HG03442 (cell line): ENCODE measurements around the gene CTNNA2.

Experiments
- ATAC-seq: cut with Tn5 transposase; IDR thresholded peaks from one replicate; pipeline ENCODE4 v1.9.1; 2021; ENCODE audit warnings: mild to moderate bottlenecking, moderate library complexity; ENCODE audit not compliant: unreplicated experiment

Gene CTNNA2

DNA sequence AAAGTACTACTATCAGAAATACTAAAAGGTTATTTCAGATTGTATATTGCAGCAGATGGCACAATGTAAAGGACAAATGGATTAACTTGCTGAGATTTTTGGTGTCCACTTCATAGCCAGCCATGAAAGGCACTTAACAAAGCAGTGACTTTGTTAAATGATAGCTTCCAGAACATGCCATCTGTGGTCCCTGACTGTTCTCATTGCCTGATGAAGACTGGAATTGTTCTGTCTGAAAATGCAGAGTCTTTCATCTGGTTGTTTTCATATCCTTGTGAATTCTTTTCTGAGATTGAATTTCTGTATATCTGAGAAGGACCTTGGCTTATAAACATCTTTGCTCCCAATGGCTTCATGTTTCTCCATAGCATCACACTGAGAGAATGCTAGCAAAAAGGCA is 836.1 kb downstream of the CTNNA2 start:
- ATAC-seq = no peak

DNA sequence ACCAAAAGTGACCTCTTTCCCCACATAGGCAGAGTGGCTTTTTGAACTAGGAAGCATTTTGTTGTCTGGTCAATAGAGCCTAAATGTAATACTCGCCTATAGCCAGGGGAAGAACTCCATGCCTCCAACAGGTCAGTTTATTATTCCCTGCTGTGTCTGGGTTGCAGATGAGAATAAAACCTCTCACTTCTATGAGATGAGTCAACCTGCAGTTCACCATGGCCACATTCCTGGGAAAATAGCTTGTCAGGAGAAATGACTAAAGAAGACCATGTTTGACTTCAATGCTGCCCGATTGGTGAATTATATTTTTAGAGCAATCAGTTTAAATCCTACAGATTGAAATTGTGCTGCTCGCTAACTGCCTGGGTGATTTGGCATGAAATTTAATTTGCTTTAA is 838.4 kb downstream of the CTNNA2 start:
- no peak for ATAC-seq

DNA sequence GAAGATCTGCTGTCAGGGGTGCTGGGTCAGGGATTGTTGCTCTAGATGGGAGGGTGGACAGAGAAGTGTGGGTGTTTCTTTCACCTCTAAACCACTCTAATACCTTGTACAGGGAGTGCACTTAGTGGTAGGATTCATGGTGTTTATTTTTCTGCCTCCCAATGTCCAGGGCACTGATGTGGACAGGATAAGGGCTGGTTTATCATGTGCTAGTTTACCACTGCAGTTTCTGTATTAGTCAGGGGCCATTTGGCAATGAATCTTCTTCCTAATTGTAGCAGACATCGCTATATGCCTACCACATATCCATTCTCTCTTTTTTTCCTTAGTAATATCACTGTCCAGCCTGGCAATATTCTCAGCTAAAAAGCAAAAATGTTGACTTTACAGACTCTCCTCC is 842.0 kb downstream of the CTNNA2 start:
- ATAC-seq = no peak

DNA sequence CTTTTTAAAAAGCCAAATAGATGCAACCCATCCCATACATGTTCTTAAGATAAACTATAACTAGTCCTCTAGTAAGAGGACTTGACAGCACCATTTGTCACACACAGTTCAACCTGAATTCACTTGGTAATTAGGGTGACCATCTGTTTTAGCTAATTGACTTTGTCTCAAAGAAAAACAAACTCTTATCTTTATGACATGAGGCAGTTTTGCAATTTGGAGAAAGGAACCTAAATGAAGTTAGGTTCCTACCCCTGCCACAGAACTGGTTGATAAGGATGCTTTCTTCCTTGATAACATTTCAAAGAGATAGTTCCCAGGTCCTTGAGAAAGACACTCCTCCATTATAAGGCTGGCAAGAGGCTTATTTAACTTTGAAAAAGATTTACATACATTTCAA is 849.1 kb downstream of the CTNNA2 start:
- no peak for ATAC-seq

GRCh38 chr2:80363330-80363729 is 850.5 kb downstream of the CTNNA2 start:
- ATAC-seq = no peak

DNA sequence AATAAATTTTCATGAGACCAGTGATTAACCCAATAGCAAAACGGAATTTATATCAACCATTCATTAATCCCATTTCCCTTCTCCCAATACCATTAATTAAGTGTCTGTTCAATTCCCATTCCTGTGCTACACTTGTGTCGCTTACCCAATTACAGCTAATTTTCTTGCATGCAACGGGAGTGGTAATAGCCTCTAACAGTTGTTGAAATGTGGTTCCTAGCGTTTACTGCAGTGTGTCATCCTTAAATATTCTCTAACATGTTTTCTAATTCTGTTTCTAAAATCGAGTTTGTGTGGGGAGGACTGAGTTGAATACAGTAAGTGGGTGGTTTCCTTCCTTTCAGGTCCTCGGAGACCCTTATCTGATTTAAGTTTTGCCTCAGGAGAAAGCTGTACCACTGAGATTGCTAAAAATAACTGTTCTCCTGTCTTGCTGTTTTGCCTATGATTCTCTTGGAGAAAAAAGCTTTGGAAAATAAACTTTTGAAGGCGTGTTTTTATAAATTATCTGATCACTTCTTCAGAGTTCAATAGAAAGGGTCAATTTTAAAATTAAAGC is 851.0 kb downstream of the CTNNA2 start:
- no peak for ATAC-seq

GRCh38 chr2:80364524-80365212 is 851.8 kb downstream of the CTNNA2 start:
- no peak for ATAC-seq

DNA sequence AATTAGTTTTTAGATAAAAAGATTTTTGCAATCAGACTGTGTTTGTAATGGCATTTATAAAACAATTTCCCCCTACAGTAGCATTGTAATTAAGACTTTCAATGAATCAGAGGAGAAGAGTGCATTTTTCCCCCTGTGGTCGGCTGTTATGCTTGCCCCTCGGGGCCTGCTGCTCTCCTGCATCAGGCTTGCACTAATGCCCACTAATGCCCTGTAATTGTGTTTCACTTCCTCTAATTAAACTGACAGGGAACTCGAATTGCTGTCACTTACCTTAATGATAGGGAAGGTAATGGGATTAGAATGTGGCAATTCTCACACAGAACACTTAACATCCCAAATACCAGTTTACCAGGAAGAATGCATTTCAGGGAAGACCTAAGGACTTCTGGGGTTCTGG is 852.9 kb downstream of the CTNNA2 start:
- ATAC-seq = no peak

DNA sequence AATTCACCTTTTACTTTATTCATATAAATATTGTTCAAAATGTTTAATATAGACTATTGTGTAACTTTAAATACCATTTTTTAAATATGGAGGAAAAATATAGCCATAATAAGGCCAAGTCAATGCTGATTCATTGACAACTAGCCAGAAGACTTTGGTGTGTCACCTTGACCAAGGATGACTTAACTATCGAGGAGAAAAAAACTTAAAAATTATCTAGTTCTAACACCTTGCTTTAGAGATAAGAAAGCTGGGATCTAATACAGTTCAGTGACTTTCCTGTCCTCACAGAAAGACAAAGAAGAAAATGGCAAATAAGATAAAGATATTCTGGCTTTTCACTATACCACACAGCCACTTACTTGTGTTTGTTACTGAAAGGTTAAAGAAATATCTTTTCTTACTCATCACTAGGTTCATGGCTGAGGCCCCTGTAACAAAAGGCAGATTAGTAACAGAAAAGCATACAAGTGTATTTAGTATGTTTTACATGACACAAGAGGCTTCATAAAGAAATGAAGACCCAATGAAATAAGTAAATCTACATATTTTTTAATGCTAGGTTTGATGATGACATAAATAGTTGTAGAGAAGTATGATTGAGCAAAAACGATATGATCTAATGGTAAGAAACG is 857.6 kb downstream of the CTNNA2 start:
- ATAC-seq = no peak

DNA sequence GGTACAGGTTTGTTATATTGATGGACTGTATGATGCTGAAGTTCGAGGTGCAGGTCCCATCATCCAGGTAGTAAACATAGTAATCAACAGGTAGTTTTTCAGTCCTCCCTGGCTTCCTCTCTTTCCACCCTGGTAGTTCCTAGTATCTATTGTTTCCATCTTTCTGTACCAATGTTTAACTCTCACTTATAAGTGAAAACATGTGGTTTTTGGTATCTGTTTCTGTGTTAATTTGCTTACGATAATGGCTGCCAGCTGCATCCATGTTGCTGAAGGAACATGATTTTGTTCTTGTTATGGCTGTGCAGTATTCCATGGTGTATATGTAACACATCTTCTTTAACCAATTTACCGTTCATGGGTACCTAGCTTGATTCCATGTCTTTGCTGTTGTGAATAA is 861.3 kb downstream of the CTNNA2 start:
- no peak for ATAC-seq

GRCh38 chr2:80377071-80377470 is 864.2 kb downstream of the CTNNA2 start:
- no peak for ATAC-seq

- no peak for ATAC-seq
These were observed 867.9 kb downstream of the CTNNA2 start for GRCh38 chr2:80380736-80381135.

- ATAC-seq = no peak
These were observed 868.8 kb downstream of the CTNNA2 start for GRCh38 chr2:80381666-80382065.

DNA sequence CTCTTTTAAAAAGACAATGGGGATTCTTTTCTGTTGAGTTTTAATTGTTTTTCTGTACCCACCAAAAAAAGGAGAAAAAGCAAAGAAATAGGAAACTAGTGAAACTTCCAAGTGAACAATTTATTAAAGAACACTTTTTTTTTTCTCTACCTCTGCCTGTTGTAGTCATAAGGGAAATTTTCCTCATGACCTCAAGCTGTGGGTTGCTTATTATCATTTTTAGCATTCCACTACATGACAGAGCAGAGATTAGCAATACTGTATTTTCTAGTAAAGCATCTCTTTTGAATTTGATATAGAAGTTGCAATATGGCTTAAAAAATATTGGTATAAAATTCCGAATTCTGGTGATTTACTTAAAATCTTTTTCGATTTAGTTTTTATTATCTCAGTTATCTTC is 879.6 kb downstream of the CTNNA2 start:
- ATAC-seq = no peak

DNA sequence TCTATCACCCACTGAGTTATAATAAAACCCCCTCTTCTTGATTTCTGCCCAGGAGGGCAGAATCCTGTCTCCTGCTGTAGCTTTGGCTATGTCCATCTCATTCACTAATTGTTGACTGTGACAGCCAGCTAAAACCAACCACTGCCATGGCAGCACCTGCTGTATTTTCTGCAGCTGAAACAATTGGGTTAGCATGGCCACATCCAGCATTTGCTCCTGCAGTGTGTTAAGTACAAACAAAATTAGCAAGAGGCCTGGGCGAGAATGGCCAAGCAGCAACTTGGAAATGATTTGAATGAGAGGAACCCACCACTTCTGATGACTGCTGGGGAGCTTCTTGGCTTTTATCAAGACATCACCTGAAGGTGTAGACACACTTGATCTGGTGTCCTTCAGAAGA is 881.1 kb downstream of the CTNNA2 start:
- no peak for ATAC-seq

DNA sequence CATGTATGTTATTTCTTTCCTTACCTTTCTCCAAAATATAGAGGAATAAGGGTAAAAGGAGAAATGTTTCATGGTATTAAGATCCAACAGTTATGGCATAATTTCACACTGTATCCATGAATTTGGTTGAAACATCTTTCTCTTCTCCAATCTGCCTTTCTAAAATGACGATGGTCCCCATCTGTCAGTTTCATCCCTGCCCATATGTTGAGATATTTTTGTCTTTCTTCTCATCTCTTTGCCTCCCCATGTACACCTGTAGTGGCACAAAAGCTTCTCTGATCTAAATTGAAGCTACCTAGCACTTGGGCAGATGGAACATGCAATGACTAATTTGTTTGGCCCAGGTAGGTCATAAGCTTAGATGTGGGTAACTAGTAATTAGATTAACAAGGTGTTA is 882.4 kb downstream of the CTNNA2 start:
- ATAC-seq = no peak

- no peak for ATAC-seq
These were observed 883.4 kb downstream of the CTNNA2 start for GRCh38 chr2:80396276-80396675.

GRCh38 chr2:80403081-80403480 is 890.2 kb downstream of the CTNNA2 start:
- ATAC-seq = no peak

DNA sequence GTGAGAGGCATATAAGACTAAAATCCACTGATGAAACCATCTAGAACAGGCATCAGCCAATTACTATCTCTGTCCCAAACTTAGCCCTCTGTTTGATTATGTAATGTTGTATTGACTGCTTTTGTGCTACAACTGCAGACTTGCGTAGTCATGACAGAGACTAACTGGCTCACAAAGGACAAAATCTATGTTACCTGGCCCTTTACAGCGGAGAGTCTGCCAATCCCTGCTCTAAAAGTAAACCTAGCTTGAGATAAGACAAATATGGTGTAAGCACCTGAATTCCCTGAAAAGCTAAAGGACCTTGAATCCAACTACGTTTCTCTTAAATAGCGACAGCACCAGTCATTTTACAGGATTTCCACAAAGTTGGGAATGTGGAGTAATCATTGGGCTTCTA is 894.5 kb downstream of the CTNNA2 start:
- no peak for ATAC-seq

DNA sequence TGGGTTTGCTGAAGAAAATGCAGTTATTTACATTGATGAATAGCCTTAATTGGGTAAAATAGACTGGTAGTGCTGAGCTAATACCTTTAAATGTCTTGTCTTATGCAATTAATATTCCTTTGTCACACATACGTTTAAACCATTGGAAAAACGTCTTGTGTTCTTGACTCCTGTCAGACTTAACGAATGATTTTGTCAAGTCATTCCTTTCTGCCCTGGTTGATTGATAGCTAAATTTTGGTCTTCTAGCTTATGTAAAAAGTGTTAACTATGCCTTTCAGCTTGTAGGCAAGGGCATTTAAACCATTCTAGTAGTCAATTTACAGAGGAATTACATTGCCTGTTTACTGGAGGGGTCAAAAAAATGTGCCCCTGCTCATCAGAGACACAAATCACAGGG is 897.5 kb downstream of the CTNNA2 start:
- no peak for ATAC-seq

DNA sequence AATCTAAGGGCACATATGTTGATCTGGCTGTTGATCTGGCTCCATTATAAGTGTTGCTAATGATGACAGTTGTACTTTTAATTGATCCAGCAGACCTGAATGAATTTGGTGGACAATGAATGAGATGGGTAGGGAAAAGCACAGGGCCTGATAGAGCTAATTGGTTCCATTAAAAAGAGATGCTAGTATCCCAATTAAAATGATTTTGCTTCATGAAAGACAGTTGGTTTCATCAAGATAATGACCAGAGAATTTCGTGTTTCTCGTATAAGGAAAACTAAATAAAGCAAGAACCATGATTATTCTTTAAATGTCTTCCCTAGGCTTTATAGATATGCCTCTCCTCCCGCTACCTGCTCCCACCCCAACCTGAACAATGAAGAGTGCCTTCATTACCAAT is 900.3 kb downstream of the CTNNA2 start:
- ATAC-seq = no peak

GRCh38 chr2:80417737-80418136 is 904.9 kb downstream of the CTNNA2 start:
- ATAC-seq = no peak
